ENCODE data around the gene PIP5K1B.

- TF ChIP-seq CTCF (IDR thresholded peaks at IDR 0.05; ENCODE audit: low read length), result no peak
- no peak for TF ChIP-seq EZH2 (IDR thresholded peaks at IDR 0.05; ENCODE audit: borderline replicate concordance, low read length)
Observed at GRCh38 chr9:68861436-68861835, 156.4 kb downstream of the PIP5K1B start.
